Stomach (tissue), 4 donors: ENCODE measurements around the gene AFAP1L1.

ENCODE experiments used
- EP300 ChIP-seq: sonication (generic); formaldehyde crosslinking; IDR thresholded peaks from one replicate; pipeline ENCODE4 v1.6.1; 2017; ENCODE audit warnings: antibody characterized with exemption
- POLR2A ChIP-seq, 4 donors: fragments of 450-650 bp; IDR thresholded peaks; one replicate each; pipeline ENCODE4 v1.6.1; 2016; ENCODE audit warnings: antibody characterized with exemption in 4 of 4, control low read depth in 2 of 4, mild to moderate bottlenecking in 1 of 4, moderate library complexity in 1 of 4
- POLR2AphosphoS5 ChIP-seq, 3 donors: sonication (generic); formaldehyde crosslinking; IDR thresholded peaks; one replicate each; pipeline ENCODE4 v1.6.1; 2016; ENCODE audit warnings: antibody characterized with exemption in 3 of 3
- TF ChIP-seq, protein P1 (sequence below), 7 experiments: fragments of 450-650 bp in 4 of 7; fragments of 200-600 bp in 3 of 7; sonication (generic) in 3 of 7; IDR thresholded peaks; one replicate each; pipeline ENCODE4 v1.5.1; 2016 to 2019; ENCODE audit warnings: antibody characterized with exemption in 7 of 7, control low read depth in 2 of 7, mild to moderate bottlenecking in 1 of 7

GRCh38 chr5:149227168-149227826, 44.4 kb upstream of the AFAP1L1 start:
- no peak for TF ChIP-seq POLR2A (IDR thresholded peaks at IDR 0.05)
- no peak for TF ChIP-seq EP300
- TF ChIP-seq, protein P1, sequence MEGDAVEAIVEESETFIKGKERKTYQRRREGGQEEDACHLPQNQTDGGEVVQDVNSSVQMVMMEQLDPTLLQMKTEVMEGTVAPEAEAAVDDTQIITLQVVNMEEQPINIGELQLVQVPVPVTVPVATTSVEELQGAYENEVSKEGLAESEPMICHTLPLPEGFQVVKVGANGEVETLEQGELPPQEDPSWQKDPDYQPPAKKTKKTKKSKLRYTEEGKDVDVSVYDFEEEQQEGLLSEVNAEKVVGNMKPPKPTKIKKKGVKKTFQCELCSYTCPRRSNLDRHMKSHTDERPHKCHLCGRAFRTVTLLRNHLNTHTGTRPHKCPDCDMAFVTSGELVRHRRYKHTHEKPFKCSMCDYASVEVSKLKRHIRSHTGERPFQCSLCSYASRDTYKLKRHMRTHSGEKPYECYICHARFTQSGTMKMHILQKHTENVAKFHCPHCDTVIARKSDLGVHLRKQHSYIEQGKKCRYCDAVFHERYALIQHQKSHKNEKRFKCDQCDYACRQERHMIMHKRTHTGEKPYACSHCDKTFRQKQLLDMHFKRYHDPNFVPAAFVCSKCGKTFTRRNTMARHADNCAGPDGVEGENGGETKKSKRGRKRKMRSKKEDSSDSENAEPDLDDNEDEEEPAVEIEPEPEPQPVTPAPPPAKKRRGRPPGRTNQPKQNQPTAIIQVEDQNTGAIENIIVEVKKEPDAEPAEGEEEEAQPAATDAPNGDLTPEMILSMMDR (IDR thresholded peaks at IDR 0.05): no peak
- no peak for TF ChIP-seq POLR2AphosphoS5 (IDR thresholded peaks at IDR 0.05)
